Uterus (tissue), 2 donors: Measurements from ENCODE around the gene CXCL1.

Experiments used
- CTCF ChIP-seq, 4 experiments: fragments of 200-600 bp in 2 of 4; fragments of 450-650 bp in 2 of 4; sonication (generic) in 2 of 4; IDR thresholded peaks; one replicate each; pipeline ENCODE4 v1.5.1; 2016 to 2019; ENCODE audit warnings: antibody characterized with exemption in 4 of 4, mild to moderate bottlenecking in 2 of 4, moderate library complexity in 1 of 4
- POLR2A ChIP-seq, 2 donors: fragments of 450-650 bp; IDR thresholded peaks; one replicate each; pipeline ENCODE4 v1.6.1; 2016; ENCODE audit warnings: antibody characterized with exemption in 2 of 2, mild to moderate bottlenecking in 1 of 2, moderate library complexity in 1 of 2

GRCh38 chr4:73862322-73862721 lies 6.9 kb upstream of the CXCL1 start:
- TF ChIP-seq CTCF (IDR thresholded peaks at IDR 0.05) (no peak), POLR2A (IDR thresholded peaks at IDR 0.05) (no peak)
